Astrocyte (in vitro differentiated cells and primary cell): ENCODE results near the gene GON4L. TPM values are rescaled to one million over a fixed set of nuclear protein-coding genes. Genes with fewer than 3 reads are reported as not detected.
A peak's percentile ranks its signal among the peaks of the same experiment; 100 is the strongest.

Source experiments
- DNase-seq: peaks from one replicate; pipeline ENCODE4 v3.0.0-alpha.2; 2010; ENCODE audit warnings: low read depth
- FAIRE-seq: peaks from 2 replicates; lab custom pipeline; 2011; peaks lifted over from hg19 to GRCh38; lab: Jason Lieb, UNC
- H2AFZ ChIP-seq: 2 replicates; pipeline ENCODE4 v1.6.0; 2012; ENCODE audit warnings: low read depth, low read length, inconsistent platforms
- H3K27ac ChIP-seq: 2 replicates; pipeline ENCODE4 v1.5.1; 2011; ENCODE audit warnings: low read depth, low read length, inconsistent platforms
- H3K27me3 ChIP-seq: 2 replicates; pipeline ENCODE4 v1.6.0; 2011; ENCODE audit warnings: low read length, inconsistent platforms; ENCODE audit not compliant: insufficient read depth
- H3K36me3 ChIP-seq: 2 replicates; pipeline ENCODE4 v1.5.1; 2011; ENCODE audit warnings: low read length, inconsistent platforms; ENCODE audit not compliant: insufficient read depth
- H3K4me1 ChIP-seq: 2 replicates; pipeline ENCODE4 v1.5.1; 2011; ENCODE audit warnings: low read length, inconsistent platforms; ENCODE audit not compliant: insufficient read depth
- H3K4me2 ChIP-seq: 2 replicates; pipeline ENCODE4 v1.6.0; 2012; ENCODE audit warnings: low read length, inconsistent platforms
- H3K4me3 ChIP-seq: 2 replicates; pipeline ENCODE4 v1.5.1; 2011; ENCODE audit warnings: low read depth, mild to moderate bottlenecking, low read length, inconsistent platforms; ENCODE audit not compliant: insufficient read depth
- H3K79me2 ChIP-seq: 2 replicates; pipeline ENCODE4 v1.6.0; 2012; ENCODE audit warnings: mild to moderate bottlenecking, low read length, inconsistent platforms; ENCODE audit not compliant: insufficient read depth
- H3K9ac ChIP-seq: 2 replicates; pipeline ENCODE4 v1.6.0; 2012; ENCODE audit warnings: mild to moderate bottlenecking, low read length, inconsistent platforms
- H3K9me3 ChIP-seq: 2 replicates; pipeline ENCODE4 v1.5.1; 2012; ENCODE audit warnings: low read depth, mild to moderate bottlenecking, low read length, inconsistent platforms; ENCODE audit not compliant: insufficient read depth
- H4K20me1 ChIP-seq: 2 replicates; pipeline ENCODE4 v1.6.0; 2012; ENCODE audit warnings: low read length, inconsistent platforms; ENCODE audit not compliant: insufficient read depth
- H3K27ac Mint-ChIP-seq: one replicate; pipeline ENCODE4 v1.8.0; 2021; ENCODE audit warnings: mild to moderate bottlenecking, mixed read lengths; ENCODE audit not compliant: unreplicated experiment
- H3K27me3 Mint-ChIP-seq: one replicate; pipeline ENCODE4 v1.8.0; 2021; ENCODE audit warnings: low read depth, mixed read lengths; ENCODE audit not compliant: unreplicated experiment
- H3K36me3 Mint-ChIP-seq: one replicate; pipeline ENCODE4 v1.8.0; 2021; ENCODE audit warnings: low read depth, mixed read lengths; ENCODE audit not compliant: unreplicated experiment
- H3K4me1 Mint-ChIP-seq: one replicate; pipeline ENCODE4 v1.8.0; 2021; ENCODE audit warnings: low read depth, mixed read lengths; ENCODE audit not compliant: unreplicated experiment
- H3K4me3 Mint-ChIP-seq: one replicate; pipeline ENCODE4 v1.8.0; 2021; ENCODE audit warnings: mild to moderate bottlenecking, moderate library complexity, mixed read lengths; ENCODE audit not compliant: unreplicated experiment
- H3K9me3 Mint-ChIP-seq: one replicate; pipeline ENCODE4 v1.8.0; 2021; ENCODE audit warnings: mild to moderate bottlenecking, mixed read lengths; ENCODE audit not compliant: unreplicated experiment
- EZH2 ChIP-seq: IDR thresholded peaks from 2 replicates; pipeline ENCODE4 v1.6.1; 2012; ENCODE audit warnings: mild to moderate bottlenecking, low read length, inconsistent platforms; ENCODE audit not compliant: insufficient read depth
- total RNA-seq: library from RNA; stranded (reverse); gene quantifications from 2 replicates; pipeline ENCODE4 v1.2.1, GENCODE V29; 2021
- TF ChIP-seq, protein P1 (sequence below): IDR thresholded peaks from 2 replicates; pipeline ENCODE4 v1.5.1; 2011; ENCODE audit warnings: low read depth, mild to moderate bottlenecking, inconsistent platforms, low read length, moderate library complexity; ENCODE audit not compliant: insufficient read depth

GON4L gene
- total RNA-seq, 1 donor from 2014 or later: 52.8 TPM

DNA sequence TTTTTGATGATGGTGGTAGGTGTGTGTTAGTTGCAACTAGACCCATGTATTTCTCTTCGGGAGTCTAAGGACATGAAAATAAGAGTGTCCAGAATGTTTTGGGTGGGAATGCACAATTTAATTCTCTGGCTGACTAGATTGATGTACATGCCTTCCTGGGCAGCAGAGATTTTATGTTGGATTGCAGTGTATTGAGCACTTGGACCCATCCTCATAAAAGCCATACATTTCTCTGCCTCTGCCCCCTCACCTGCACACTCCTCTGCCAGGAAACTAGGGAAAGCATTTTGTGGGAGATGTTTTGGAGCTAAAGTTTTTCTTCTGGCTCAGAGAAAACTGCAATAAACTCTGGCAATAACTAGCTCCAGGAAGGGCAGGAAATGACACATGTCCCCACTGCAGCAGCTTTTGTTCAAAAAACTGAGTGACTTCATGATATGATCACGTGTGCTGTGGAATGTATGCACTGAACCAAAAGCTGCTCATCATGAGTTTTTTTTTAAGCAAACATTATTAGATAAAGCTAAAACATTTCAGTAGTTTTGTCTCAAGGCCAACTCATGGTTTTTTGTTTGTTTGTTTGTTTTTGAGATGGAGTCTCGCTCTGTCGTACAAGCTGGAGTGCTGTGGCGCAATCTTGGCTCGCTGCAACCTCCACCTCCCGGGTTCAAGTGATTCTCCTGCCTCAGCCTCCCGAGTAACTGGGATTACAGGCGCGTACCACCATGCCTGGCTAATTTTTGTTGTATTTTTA is 36.6 kb upstream of the GON4L start:
- Mint-ChIP-seq H3K4me3 (peak overlapping the region; percentile 51), H3K27ac (peak overlapping the region; percentile 98), H3K36me3 (peaks cover 6% of the 10 kb centered on the region), H3K4me1 (peaks cover 14% of the 10 kb centered on the region), H3K9me3 (no peaks in the 10 kb centered on the region), H3K27me3 (no peaks in the 10 kb centered on the region)
- Histone ChIP-seq H3K27ac (peak overlapping the region; percentile 91), H3K4me3 (peak overlapping the region; percentile 29), H3K4me1 (peaks cover 23% of the 10 kb centered on the region), H3K79me2 (no peaks in the 10 kb centered on the region), H3K27me3 (no peaks in the 10 kb centered on the region), H4K20me1 (no peaks in the 10 kb centered on the region), H3K4me2 (peak overlapping the region; percentile 82), H3K9ac (peak overlapping the region; percentile 77), H3K9me3 (no peaks in the 10 kb centered on the region), H3K36me3 (peaks cover 8% of the 10 kb centered on the region), H2AFZ (no peak overlapping the region)
- FAIRE-seq (peak; percentile 71), DNase-seq (peak; percentile 85)
- TF ChIP-seq, protein P1, sequence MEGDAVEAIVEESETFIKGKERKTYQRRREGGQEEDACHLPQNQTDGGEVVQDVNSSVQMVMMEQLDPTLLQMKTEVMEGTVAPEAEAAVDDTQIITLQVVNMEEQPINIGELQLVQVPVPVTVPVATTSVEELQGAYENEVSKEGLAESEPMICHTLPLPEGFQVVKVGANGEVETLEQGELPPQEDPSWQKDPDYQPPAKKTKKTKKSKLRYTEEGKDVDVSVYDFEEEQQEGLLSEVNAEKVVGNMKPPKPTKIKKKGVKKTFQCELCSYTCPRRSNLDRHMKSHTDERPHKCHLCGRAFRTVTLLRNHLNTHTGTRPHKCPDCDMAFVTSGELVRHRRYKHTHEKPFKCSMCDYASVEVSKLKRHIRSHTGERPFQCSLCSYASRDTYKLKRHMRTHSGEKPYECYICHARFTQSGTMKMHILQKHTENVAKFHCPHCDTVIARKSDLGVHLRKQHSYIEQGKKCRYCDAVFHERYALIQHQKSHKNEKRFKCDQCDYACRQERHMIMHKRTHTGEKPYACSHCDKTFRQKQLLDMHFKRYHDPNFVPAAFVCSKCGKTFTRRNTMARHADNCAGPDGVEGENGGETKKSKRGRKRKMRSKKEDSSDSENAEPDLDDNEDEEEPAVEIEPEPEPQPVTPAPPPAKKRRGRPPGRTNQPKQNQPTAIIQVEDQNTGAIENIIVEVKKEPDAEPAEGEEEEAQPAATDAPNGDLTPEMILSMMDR: no peak
- no peak for TF ChIP-seq EZH2

DNA sequence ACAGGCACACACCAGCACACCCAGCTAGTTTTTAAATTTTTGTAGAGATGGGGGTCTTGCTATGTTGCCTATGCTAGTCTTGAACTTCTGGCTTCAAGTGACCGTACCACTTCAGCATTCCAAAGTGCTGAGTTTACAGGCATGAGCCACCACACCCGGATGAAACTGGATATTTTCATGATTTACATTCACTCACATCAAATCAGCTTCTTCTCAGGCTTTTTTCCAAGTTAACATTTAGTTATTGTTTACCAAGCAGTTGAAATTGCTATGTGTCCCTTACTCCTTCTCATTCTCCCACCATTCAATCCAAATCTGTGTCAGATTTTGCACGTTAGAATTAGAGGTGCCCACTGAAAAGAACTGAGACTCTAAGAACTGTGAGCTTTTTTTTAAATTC is 35.8 kb upstream of the GON4L start:
- DNase-seq (peak; percentile 77), FAIRE-seq (peak; percentile 94)
- TF ChIP-seq, protein P1: no peak
- no peak for TF ChIP-seq EZH2
- H3K36me3 ChIP-seq: peaks cover 4% of the 10 kb centered on the region
- peak overlapping the region; percentile 77 for H3K9ac ChIP-seq
- H3K4me1 Mint-ChIP-seq: peaks cover 14% of the 10 kb centered on the region
- H3K9me3 ChIP-seq: no peaks in the 10 kb centered on the region
- H3K27me3 ChIP-seq: no peaks in the 10 kb centered on the region
- peaks cover 23% of the 10 kb centered on the region for H3K4me1 ChIP-seq
- no peaks in the 10 kb centered on the region for H4K20me1 ChIP-seq
- H2AFZ ChIP-seq: no peak overlapping the region
- peak overlapping the region; percentile 29 for H3K4me3 ChIP-seq
- H3K27ac ChIP-seq: peak overlapping the region; percentile 91
- no peaks in the 10 kb centered on the region for H3K9me3 Mint-ChIP-seq
- no peaks in the 10 kb centered on the region for H3K79me2 ChIP-seq
- H3K27me3 Mint-ChIP-seq: no peaks in the 10 kb centered on the region
- H3K4me3 Mint-ChIP-seq: no peak overlapping the region
- H3K36me3 Mint-ChIP-seq: peaks cover 4% of the 10 kb centered on the region
- peak overlapping the region; percentile 98 for H3K27ac Mint-ChIP-seq
- peak overlapping the region; percentile 82 for H3K4me2 ChIP-seq

DNA sequence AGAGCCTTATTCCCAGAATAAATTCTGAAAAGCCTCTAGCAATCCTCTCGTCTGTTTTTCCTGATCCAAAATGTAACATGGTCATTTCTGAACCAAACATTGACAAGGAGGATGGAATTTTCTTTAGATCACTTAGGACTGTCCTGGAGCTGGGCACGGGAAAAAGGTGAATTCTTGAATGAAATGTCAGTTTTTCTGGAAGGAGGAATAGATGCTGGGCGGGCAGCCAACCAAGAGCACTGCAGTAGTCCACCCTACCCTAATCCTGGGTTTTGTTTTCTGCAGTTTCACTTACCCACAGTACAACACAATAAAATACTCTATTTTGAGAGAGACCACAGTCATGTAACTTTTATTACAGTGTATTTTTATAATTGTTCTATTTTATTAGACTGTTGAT is 33.2 kb upstream of the GON4L start:
- peaks cover 14% of the 10 kb centered on the region for H3K4me1 Mint-ChIP-seq
- no peaks in the 10 kb centered on the region for H3K9me3 Mint-ChIP-seq
- Histone ChIP-seq H3K4me3 (no peak overlapping the region), H2AFZ (no peak overlapping the region), H3K27me3 (no peaks in the 10 kb centered on the region), H3K4me1 (peaks cover 23% of the 10 kb centered on the region), H3K9me3 (no peaks in the 10 kb centered on the region), H3K27ac (no peak overlapping the region), H3K4me2 (no peak overlapping the region), H3K36me3 (no peaks in the 10 kb centered on the region), H3K9ac (no peak overlapping the region), H4K20me1 (no peaks in the 10 kb centered on the region), H3K79me2 (no peaks in the 10 kb centered on the region)
- FAIRE-seq (no peak), DNase-seq (no peak)
- H3K4me3 Mint-ChIP-seq: no peak overlapping the region
- no peaks in the 10 kb centered on the region for H3K27me3 Mint-ChIP-seq
- peaks cover under 1% of the 10 kb centered on the region for H3K36me3 Mint-ChIP-seq
- no peak for TF ChIP-seq EZH2
- TF ChIP-seq, protein P1: no peak
- H3K27ac Mint-ChIP-seq: no peak overlapping the region
